C4-2B (cell line): ENCODE results near the gene FAM240B.

Source experiments
- H3K27ac ChIP-seq: fragments of 450-650 bp; 2 replicates; pipeline ENCODE4 v1.5.1; 2017
- ZFX ChIP-seq: fragments of 450-650 bp; IDR thresholded peaks from 2 replicates; pipeline ENCODE4 v1.6.1; 2017
- TF ChIP-seq, protein P1 (sequence below): fragments of 450-650 bp; conservative IDR thresholded peaks from 2 replicates; pipeline ENCODE4 v1.5.1; 2017; ENCODE audit warnings: mild to moderate bottlenecking

FAM240B gene

DNA sequence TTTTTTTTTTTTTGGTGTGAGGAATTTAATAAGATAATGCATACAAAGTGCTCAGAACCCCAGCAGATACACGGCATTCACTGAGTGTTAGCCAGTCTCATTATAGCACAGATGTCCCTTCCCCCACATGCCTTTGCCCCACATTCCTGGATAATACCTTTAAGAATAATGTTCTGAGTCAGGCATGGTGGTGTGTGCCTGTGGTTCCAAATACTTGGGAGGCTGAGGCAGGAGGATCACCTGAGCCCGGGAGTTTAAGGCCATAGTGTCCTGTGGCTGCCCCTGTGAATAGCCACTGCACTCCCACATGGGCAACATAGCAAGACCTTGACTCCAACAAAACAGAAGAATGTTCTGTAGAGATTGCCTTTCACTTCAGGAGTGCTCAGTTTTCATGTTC lies 75.3 kb downstream of the FAM240B start:
- no peak overlapping the region for H3K27ac ChIP-seq

More for the DNA sequence above, 75.3 kb downstream of the FAM240B start:
- TF ChIP-seq, protein P1, sequence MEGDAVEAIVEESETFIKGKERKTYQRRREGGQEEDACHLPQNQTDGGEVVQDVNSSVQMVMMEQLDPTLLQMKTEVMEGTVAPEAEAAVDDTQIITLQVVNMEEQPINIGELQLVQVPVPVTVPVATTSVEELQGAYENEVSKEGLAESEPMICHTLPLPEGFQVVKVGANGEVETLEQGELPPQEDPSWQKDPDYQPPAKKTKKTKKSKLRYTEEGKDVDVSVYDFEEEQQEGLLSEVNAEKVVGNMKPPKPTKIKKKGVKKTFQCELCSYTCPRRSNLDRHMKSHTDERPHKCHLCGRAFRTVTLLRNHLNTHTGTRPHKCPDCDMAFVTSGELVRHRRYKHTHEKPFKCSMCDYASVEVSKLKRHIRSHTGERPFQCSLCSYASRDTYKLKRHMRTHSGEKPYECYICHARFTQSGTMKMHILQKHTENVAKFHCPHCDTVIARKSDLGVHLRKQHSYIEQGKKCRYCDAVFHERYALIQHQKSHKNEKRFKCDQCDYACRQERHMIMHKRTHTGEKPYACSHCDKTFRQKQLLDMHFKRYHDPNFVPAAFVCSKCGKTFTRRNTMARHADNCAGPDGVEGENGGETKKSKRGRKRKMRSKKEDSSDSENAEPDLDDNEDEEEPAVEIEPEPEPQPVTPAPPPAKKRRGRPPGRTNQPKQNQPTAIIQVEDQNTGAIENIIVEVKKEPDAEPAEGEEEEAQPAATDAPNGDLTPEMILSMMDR = no peak
- no peak for TF ChIP-seq ZFX
